Measurements from ENCODE around the gene UBXN2A. TPM values are rescaled to one million over a fixed set of nuclear protein-coding genes. Genes with fewer than 3 reads are reported as not detected.

Gene UBXN2A
- total RNA-seq, 1 donor from 2014 or later: 14.1 TPM

GRCh38 chr2:23994567-23994966, 54.3 kb downstream of the UBXN2A start:
- H3K4me3 ChIP-seq: no peak overlapping the region
- TF ChIP-seq, protein P1, sequence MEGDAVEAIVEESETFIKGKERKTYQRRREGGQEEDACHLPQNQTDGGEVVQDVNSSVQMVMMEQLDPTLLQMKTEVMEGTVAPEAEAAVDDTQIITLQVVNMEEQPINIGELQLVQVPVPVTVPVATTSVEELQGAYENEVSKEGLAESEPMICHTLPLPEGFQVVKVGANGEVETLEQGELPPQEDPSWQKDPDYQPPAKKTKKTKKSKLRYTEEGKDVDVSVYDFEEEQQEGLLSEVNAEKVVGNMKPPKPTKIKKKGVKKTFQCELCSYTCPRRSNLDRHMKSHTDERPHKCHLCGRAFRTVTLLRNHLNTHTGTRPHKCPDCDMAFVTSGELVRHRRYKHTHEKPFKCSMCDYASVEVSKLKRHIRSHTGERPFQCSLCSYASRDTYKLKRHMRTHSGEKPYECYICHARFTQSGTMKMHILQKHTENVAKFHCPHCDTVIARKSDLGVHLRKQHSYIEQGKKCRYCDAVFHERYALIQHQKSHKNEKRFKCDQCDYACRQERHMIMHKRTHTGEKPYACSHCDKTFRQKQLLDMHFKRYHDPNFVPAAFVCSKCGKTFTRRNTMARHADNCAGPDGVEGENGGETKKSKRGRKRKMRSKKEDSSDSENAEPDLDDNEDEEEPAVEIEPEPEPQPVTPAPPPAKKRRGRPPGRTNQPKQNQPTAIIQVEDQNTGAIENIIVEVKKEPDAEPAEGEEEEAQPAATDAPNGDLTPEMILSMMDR (IDR thresholded peaks at IDR 0.05): no peak
- peaks cover 8% of the 10 kb centered on the region for H3K36me3 ChIP-seq
- no peaks in the 10 kb centered on the region for H3K4me1 ChIP-seq
- no peak overlapping the region for H3K27ac ChIP-seq
- H3K9me3 ChIP-seq: no peaks in the 10 kb centered on the region
- intact Hi-C loops (cut with DNase I): no loop called here
- ATAC-seq (no peak), DNase-seq (no peak)
- H3K27me3 ChIP-seq (ENCODE audit: low read depth): no peaks in the 10 kb centered on the region

GRCh38 chr2:24007693-24008092, 67.4 kb downstream of the UBXN2A start:
- Histone ChIP-seq H3K27ac (no peak overlapping the region), H3K9me3 (no peaks in the 10 kb centered on the region), H3K4me3 (no peak overlapping the region), H3K27me3 (ENCODE audit: low read depth) (peaks cover 31% of the 10 kb centered on the region), H3K36me3 (no peaks in the 10 kb centered on the region), H3K4me1 (peaks cover 14% of the 10 kb centered on the region)
- intact Hi-C loops (cut with DNase I): no loop called here
- TF ChIP-seq, protein P1 (IDR thresholded peaks at IDR 0.05): no peak
- no peak for ATAC-seq
- DNase-seq: no peak

DNA sequence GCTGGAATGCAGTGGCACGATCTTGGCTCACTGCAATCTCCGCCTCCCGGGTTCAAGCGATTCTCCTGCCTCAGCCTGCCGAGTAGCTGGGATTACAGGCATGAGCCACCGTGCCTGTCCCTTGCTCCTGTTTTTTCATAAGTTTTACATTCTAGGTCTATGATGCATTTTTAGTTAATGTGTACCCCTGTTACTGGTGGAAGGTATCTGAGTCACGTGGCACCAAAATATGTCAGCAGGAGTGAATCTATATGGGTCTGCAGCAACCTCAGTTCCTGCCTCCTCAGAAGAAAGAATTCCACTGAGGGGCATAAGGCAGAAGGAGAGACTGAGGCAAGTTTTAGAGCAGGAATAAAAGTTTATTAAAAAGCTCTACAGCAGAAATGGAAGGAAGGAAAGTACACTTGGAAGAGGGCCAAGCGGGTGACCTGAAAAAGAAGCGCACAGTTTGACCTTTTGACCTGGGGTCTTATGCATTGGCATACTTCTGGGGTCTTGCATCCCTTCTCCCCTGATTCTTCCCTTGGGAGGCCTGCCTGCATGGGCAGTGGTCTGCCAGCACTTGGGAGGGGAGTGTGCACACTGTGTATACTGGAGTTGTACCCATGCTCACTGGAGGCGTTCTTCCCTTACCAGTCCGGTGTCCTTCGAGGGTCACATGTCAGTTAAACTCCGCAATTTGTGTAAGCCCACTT, 68.6 kb downstream of the UBXN2A start:
- peaks cover 31% of the 10 kb centered on the region for H3K27me3 ChIP-seq (ENCODE audit: low read depth)
- H3K36me3 ChIP-seq: no peaks in the 10 kb centered on the region
- intact Hi-C loops (cut with DNase I): no loop called here
- no peaks in the 10 kb centered on the region for H3K9me3 ChIP-seq
- H3K4me1 ChIP-seq: peaks cover 14% of the 10 kb centered on the region
- DNase-seq (no peak), ATAC-seq (no peak)
- TF ChIP-seq, protein P1 (IDR thresholded peaks at IDR 0.05): no peak
- no peak overlapping the region for H3K27ac ChIP-seq
- H3K4me3 ChIP-seq: no peak overlapping the region

DNA sequence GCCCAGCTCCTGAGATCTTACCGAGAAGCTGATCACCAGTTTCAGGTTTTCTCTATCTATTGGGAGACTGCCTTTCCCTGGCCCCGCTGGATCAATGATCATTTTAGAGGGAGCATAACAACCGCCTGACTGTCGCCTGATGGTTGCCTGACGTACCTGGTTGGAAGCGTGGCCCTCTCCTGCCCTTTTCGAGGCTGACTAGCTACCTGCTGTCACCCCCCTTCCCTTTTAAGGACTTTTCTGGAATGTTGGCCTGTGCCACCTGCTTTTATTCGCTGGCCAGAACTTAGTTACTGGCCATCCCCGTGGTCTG, 69.1 kb downstream of the UBXN2A start:
- H3K27me3 ChIP-seq (ENCODE audit: low read depth): peaks cover 31% of the 10 kb centered on the region
- ATAC-seq: no peak
- intact Hi-C loops (cut with DNase I): no loop called here
- no peak for DNase-seq
- TF ChIP-seq, protein P1 (IDR thresholded peaks at IDR 0.05): no peak
- no peak overlapping the region for H3K27ac ChIP-seq
- no peaks in the 10 kb centered on the region for H3K9me3 ChIP-seq
- no peaks in the 10 kb centered on the region for H3K36me3 ChIP-seq
- peaks cover 14% of the 10 kb centered on the region for H3K4me1 ChIP-seq
- no peak overlapping the region for H3K4me3 ChIP-seq

GRCh38 chr2:24009680-24010476, 69.6 kb downstream of the UBXN2A start, which contains the start of gene MFSD2B:
Gene MFSD2B, plus strand, starts transcription at chr2:24010085. Its CDS starts 12 bp downstream, at chr2:24010097.
- H3K4me1 ChIP-seq: peaks cover 14% of the 10 kb centered on the region
- peaks cover 31% of the 10 kb centered on the region for H3K27me3 ChIP-seq (ENCODE audit: low read depth)
- ATAC-seq: peak; percentile 47 to 55
- H3K4me3 ChIP-seq: peak within 1 kb of the TSS; percentile 44
- no peak for DNase-seq
- intact Hi-C loops (cut with DNase I): no loop called here
- H3K9me3 ChIP-seq: no peaks in the 10 kb centered on the region
- TF ChIP-seq, protein P1 (IDR thresholded peaks at IDR 0.05): no peak
- H3K27ac ChIP-seq: no peak within 1 kb of the TSS
- no peaks in the 10 kb centered on the region for H3K36me3 ChIP-seq
